Kidney (tissue), 14 donors: ENCODE results near the gene SDHC. TPM values are rescaled to one million over a fixed set of nuclear protein-coding genes. Genes with fewer than 3 reads are reported as not detected.

Experiments used
- DNase-seq, 5 donors: peaks; one replicate each; pipeline ENCODE4 v3.0.0-alpha.2; 2013 to 2020
- FAIRE-seq: peaks from 2 replicates; lab custom pipeline; 2012; peaks lifted over from hg19 to GRCh38; lab: Jason Lieb, UNC
- H3K27ac ChIP-seq, 2 donors: one replicate each; pipeline ENCODE4 v1.7.0; 2013; ENCODE audit warnings: low read depth in 2 of 2, low read length in 2 of 2, inconsistent platforms in 1 of 2
- H3K27me3 ChIP-seq: one replicate; pipeline ENCODE4 v1.7.1; 2013; ENCODE audit warnings: low read length, inconsistent platforms; ENCODE audit not compliant: control insufficient read depth, insufficient read depth
- H3K36me3 ChIP-seq, 3 donors: one replicate each; pipeline versions ENCODE4 v1.7.0 to v1.7.1; 2013; ENCODE audit warnings: low read length in 3 of 3, control low read depth in 1 of 3, inconsistent platforms in 1 of 3; ENCODE audit not compliant: insufficient read depth in 3 of 3, control insufficient read depth in 2 of 3
- H3K4me1 ChIP-seq, 3 donors: one replicate each; pipeline versions ENCODE4 v1.7.0 to v1.7.1; 2013; ENCODE audit warnings: low read length in 3 of 3, inconsistent platforms in 1 of 3, low read depth in 1 of 3; ENCODE audit not compliant: control insufficient read depth in 2 of 3, insufficient read depth in 2 of 3
- H3K4me3 ChIP-seq, 3 donors: one replicate each; pipeline versions ENCODE4 v1.7.0 to v1.8.1; 2013; ENCODE audit warnings: low read length in 3 of 3, control low read depth in 1 of 3, inconsistent platforms in 1 of 3
- H3K9ac ChIP-seq, 3 donors: one replicate each; pipeline versions ENCODE4 v1.7.0 to v1.7.1; 2013; ENCODE audit warnings: low read length in 3 of 3, control low read depth in 1 of 3, inconsistent platforms in 1 of 3
- H3K9me3 ChIP-seq, 3 donors: one replicate each; pipeline versions ENCODE4 v1.7.0 to v1.7.1; 2013; ENCODE audit warnings: low read length in 3 of 3, control low read depth in 1 of 3, inconsistent platforms in 1 of 3; ENCODE audit not compliant: control insufficient read depth in 2 of 3, insufficient read depth in 1 of 3
- CTCF ChIP-seq: IDR thresholded peaks from 3 replicates; pipeline ENCODE4 v1.5.1; 2012; ENCODE audit warnings: mild to moderate bottlenecking, moderate library complexity, borderline replicate concordance; ENCODE audit not compliant: insufficient read depth; ENCODE audit errors: extremely low read depth
- intact Hi-C: fragments of 100-400 bp; cut with DNase I; formaldehyde crosslinking; loops from one replicate; pipeline ENCODE4 v1.11.1; 2022
- polyA plus RNA-seq: library from polyadenylated mRNA; stranded (reverse); fragments of 350-450 nt; fragmentation: Illumina TruSeq; extraction: RNeasy Lipid Tissue Mini Kit (QIAGEN cat#74804); gene quantifications from one replicate; pipeline ENCODE4 v1.2.3, GENCODE V29; 2014; ENCODE audit warnings: low read depth, low replicate concordance; ENCODE audit not compliant: insufficient read depth
- total RNA-seq: library from RNA; stranded (reverse); fragmentation: NEBNext Ultra II Directional; extraction: Animal tissue kit (Norgen Biotek cat#: 25700); gene quantifications from one replicate; pipeline ENCODE4 v1.2.1, GENCODE V29; 2021
- donor health status: control.
- donor health status: control.
- donor health status: control.
- donor health status: control.
- donor health status: control.
- donor health status: DM: yes; HTN: yes; CAD: no.
- donor health status: Normal renal cell carcinoma (clear cell type).

SDHC gene
- total and polyA plus RNA-seq, 2 donors from 2014 or later: 209 to 390 TPM

DNA sequence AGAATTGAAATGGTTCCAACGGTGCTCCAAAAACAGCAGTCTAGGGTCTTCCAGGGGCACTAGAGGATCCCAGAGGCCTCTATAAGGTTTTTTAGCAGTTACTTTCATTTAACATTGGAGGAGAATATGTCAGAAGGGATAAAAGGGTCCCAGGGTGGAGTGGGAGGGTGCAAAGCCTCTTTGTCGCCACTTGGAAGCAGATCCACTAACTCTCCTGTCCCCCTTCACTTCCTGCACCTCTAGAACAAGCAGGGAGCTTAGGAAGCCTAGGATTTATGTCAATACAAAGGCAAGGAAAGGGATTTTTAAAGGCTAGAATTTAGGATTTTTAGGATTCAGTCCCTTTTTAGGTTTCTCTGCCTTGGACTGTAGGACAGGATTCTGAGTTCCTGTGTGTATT is 47.3 kb upstream of the SDHC start:
- DNase-seq (peak in 1 of 5 donors; percentile 16), FAIRE-seq (no peak)
- no peak for TF ChIP-seq CTCF
- Histone ChIP-seq H3K9ac (no peak overlapping the region), H3K4me1 (no peaks in the 10 kb centered on the region), H3K27ac (no peak overlapping the region), H3K4me3 (no peak overlapping the region), H3K36me3 (no peaks in the 10 kb centered on the region), H3K27me3 (no peaks in the 10 kb centered on the region), H3K9me3 (no peaks in the 10 kb centered on the region)
- intact Hi-C loops: no loop called here

GRCh38 chr1:161267321-161267720 is 46.9 kb upstream of the SDHC start:
- Histone ChIP-seq H3K36me3 (no peaks in the 10 kb centered on the region), H3K4me1 (no peaks in the 10 kb centered on the region), H3K9ac (no peak overlapping the region), H3K9me3 (no peaks in the 10 kb centered on the region), H3K4me3 (no peak overlapping the region), H3K27me3 (no peaks in the 10 kb centered on the region), H3K27ac (no peak overlapping the region)
- intact Hi-C loops: no loop called here
- DNase-seq (peak in 1 of 5 donors; percentile 21), FAIRE-seq (no peak)
- no peak for TF ChIP-seq CTCF

- H3K27me3 ChIP-seq: no peaks in the 10 kb centered on the region
- no peak overlapping the region for H3K27ac ChIP-seq
- no peak overlapping the region for H3K4me3 ChIP-seq
- DNase-seq (no peak), FAIRE-seq (no peak)
- intact Hi-C loops: no loop called here
- no peak overlapping the region for H3K9ac ChIP-seq
- H3K4me1 ChIP-seq: no peaks in the 10 kb centered on the region
- no peaks in the 10 kb centered on the region for H3K36me3 ChIP-seq
- H3K9me3 ChIP-seq: no peaks in the 10 kb centered on the region
- no peak for TF ChIP-seq CTCF
These were observed 40.8 kb upstream of the SDHC start for GRCh38 chr1:161273402-161273801.

DNA sequence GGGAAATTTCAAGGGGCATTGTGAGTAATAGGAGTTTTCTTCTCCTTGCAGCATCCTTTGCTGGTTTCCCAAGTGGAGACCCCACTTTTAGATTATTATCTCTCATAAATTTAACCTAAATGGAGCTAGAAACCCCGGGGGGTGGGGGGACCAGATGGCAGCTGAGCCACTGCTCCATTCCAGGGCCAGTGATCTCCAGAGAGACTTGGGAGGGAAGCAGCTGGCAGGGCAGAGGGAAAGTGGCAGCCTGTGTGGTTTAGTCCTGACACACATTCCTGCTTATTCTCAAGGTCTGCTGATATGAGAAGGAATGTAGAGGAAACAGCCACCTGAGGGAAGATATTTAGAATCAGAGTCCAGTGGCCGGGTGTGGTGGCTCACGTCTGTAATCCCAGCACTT is 39.3 kb upstream of the SDHC start:
- no peak for DNase-seq
- Histone ChIP-seq H3K4me1 (no peaks in the 10 kb centered on the region), H3K9ac (no peak overlapping the region), H3K4me3 (no peak overlapping the region), H3K27me3 (no peaks in the 10 kb centered on the region), H3K27ac (no peak overlapping the region), H3K36me3 (no peaks in the 10 kb centered on the region), H3K9me3 (no peaks in the 10 kb centered on the region)
- TF ChIP-seq CTCF: no peak
- intact Hi-C loops: no loop called here
- no peak for FAIRE-seq
